Left ventricle myocardium inferior (tissue), 1 donor: ENCODE measurements around the gene C1orf56. TPM values are rescaled to one million over a fixed set of nuclear protein-coding genes. Genes with fewer than 3 reads are reported as not detected.
A peak's percentile ranks its signal among the peaks of the same experiment; 100 is the strongest.
"Not testable (repeated sequence)": the region's sequence is repeated elsewhere in the genome, so short reads cannot be mapped to it uniquely, and the experiment has no call there.

Source experiments
- DNase-seq: peaks from one replicate; pipeline ENCODE4 v3.0.0-alpha.2; 2020
- H3K27ac ChIP-seq: fragments of 200-600 bp; replicated peaks from 2 replicates; pipeline ENCODE4 v1.8.0; 2021
- H3K27me3 ChIP-seq: fragments of 200-600 bp; 2 replicates; pipeline ENCODE4 v1.8.0; 2021; ENCODE audit warnings: low read depth
- H3K36me3 ChIP-seq: fragments of 200-600 bp; 2 replicates; pipeline ENCODE4 v1.8.0; 2021
- H3K4me1 ChIP-seq: fragments of 200-600 bp; 2 replicates; pipeline ENCODE4 v1.8.0; 2021
- H3K4me3 ChIP-seq: fragments of 200-600 bp; 2 replicates; pipeline ENCODE4 v1.8.0; 2021; ENCODE audit warnings: mild to moderate bottlenecking, moderate library complexity
- H3K9me3 ChIP-seq: fragments of 200-600 bp; replicated peaks from 2 replicates; pipeline ENCODE4 v1.8.0; 2021
- CTCF ChIP-seq: fragments of 200-600 bp; IDR thresholded peaks from 2 replicates; pipeline ENCODE4 v1.8.0; 2021; ENCODE audit warnings: antibody characterized with exemption, mild to moderate bottlenecking, borderline replicate concordance
- intact Hi-C: fragments of 100-400 bp; cut with micrococcal nuclease; formaldehyde crosslinking; loops from one replicate; pipeline ENCODE4 v1.11.0; 2022
- total RNA-seq: library from RNA; stranded (reverse); fragmentation: NEBNext Ultra II Directional; extraction: Animal tissue kit (Norgen Biotek cat#: 25700); gene quantifications from one replicate; pipeline ENCODE4 v1.2.1, GENCODE V29; 2021
- donor health status: DM: no; HTN: yes; CAD: no; lungs with severe emphysema.

The C1orf56 gene
- total RNA-seq, 1 donor from 2014 or later, result 7.1 TPM

- intact Hi-C loops, result loop anchor here (10.0 kb wide), 1 partner anchor 64 kb away; the partner anchor contains the start of genes MINDY1 and PRUNE1
- Histone ChIP-seq H3K27me3 (no peaks in the 10 kb centered on the region), H3K4me3 (no peak overlapping the region), H3K9me3 (no peaks in the 10 kb centered on the region), H3K36me3 (peaks cover 12% of the 10 kb centered on the region), H3K27ac (peak overlapping the region; percentile 99), H3K4me1 (peaks cover 26% of the 10 kb centered on the region)
- DNase-seq, result no peak
- TF ChIP-seq CTCF, result no peak
Measured at GRCh38 chr1:151069103-151069486, 21.5 kb downstream of the C1orf56 start.

- TF ChIP-seq CTCF, result peak; percentile 94
- no peaks in the 10 kb centered on the region for H3K9me3 ChIP-seq
- intact Hi-C loops, result no loop called here
- peak within 1 kb of the TSS; percentile 99 for H3K27ac ChIP-seq
- H3K4me3 ChIP-seq, result peak within 1 kb of the TSS; percentile 80
- H3K27me3 ChIP-seq, result no peaks in the 10 kb centered on the region
- peaks cover 23% of the 10 kb centered on the region for H3K36me3 ChIP-seq
- DNase-seq, result peak; percentile 93
- H3K4me1 ChIP-seq, result peaks cover 26% of the 10 kb centered on the region
Measured at GRCh38 chr1:151070474-151071276, 23.1 kb downstream of the C1orf56 start, which contains the start of gene GABPB2. GABPB2 (plus strand) TSS chr1:151070761; CDS start chr1:151088190, 17,429 bp downstream.

GRCh38 chr1:151072224-151072623, 24.7 kb downstream of the C1orf56 start:
- Histone ChIP-seq H3K27me3 (no peaks in the 10 kb centered on the region), H3K9me3 (no peaks in the 10 kb centered on the region), H3K27ac (peak overlapping the region; percentile 99), H3K4me3 (no peak overlapping the region), H3K4me1 (peaks cover 26% of the 10 kb centered on the region), H3K36me3 (peaks cover 24% of the 10 kb centered on the region)
- no peak for TF ChIP-seq CTCF
- no peak for DNase-seq
- intact Hi-C loops, result no loop called here

- H3K4me1 ChIP-seq, result peaks cover 5% of the 10 kb centered on the region
- DNase-seq, result no peak
- intact Hi-C loops, result no loop called here
- H3K9me3 ChIP-seq, result no peaks in the 10 kb centered on the region
- H3K27me3 ChIP-seq, result no peaks in the 10 kb centered on the region
- no peak overlapping the region for H3K4me3 ChIP-seq
- H3K36me3 ChIP-seq, result peaks cover 6% of the 10 kb centered on the region
- no peak overlapping the region for H3K27ac ChIP-seq
- no peak for TF ChIP-seq CTCF
Measured at GRCh38 chr1:151085953-151086559, 38.5 kb downstream of the C1orf56 start.

- intact Hi-C loops, result loop anchor here (5.0 kb wide), 1 partner anchor 60 kb away; the partner anchor contains the start of gene TNFAIP8L2
- not testable (repeated sequence) for H3K9me3 ChIP-seq, H3K4me1 ChIP-seq, DNase-seq, H3K27me3 ChIP-seq, H3K27ac ChIP-seq, H3K4me3 ChIP-seq
- peaks cover 17% of the 10 kb centered on the region for H3K36me3 ChIP-seq
Measured at GRCh38 chr1:151097426-151097825, 49.9 kb downstream of the C1orf56 start.

GRCh38 chr1:151098126-151098525, 50.6 kb downstream of the C1orf56 start:
- no peak overlapping the region for H3K27ac ChIP-seq
- DNase-seq, result no peak
- H3K27me3 ChIP-seq, result no peaks in the 10 kb centered on the region
- H3K4me3 ChIP-seq, result no peak overlapping the region
- no peaks in the 10 kb centered on the region for H3K9me3 ChIP-seq
- peaks cover 21% of the 10 kb centered on the region for H3K36me3 ChIP-seq
- TF ChIP-seq CTCF, result no peak
- intact Hi-C loops, result loop anchor here (5.0 kb wide), 1 partner anchor 59 kb away; the partner anchor contains the start of gene TNFAIP8L2
- no peaks in the 10 kb centered on the region for H3K4me1 ChIP-seq
